ENCODE data around the gene TMEM201.

The TMEM201 gene

GRCh38 chr1:9603766-9604753, 15.3 kb downstream of the TMEM201 start:
- TF ChIP-seq CTCF (IDR thresholded peaks at IDR 0.05; ENCODE audit: extremely low read depth, insufficient read depth, missing control alignments), result no peak
- no peak for DNase-seq (ENCODE audit: low spot score)
- in situ Hi-C loops (cut with MboI; ENCODE audit: low pct_unique_long_range_greater_than_20kb, low sequenced_read_pairs, unreplicated experiment), result no loop called here

- no peak for TF ChIP-seq CTCF (IDR thresholded peaks at IDR 0.05; ENCODE audit: extremely low read depth, insufficient read depth, missing control alignments)
- in situ Hi-C loops (cut with MboI; ENCODE audit: low pct_unique_long_range_greater_than_20kb, low sequenced_read_pairs, unreplicated experiment), result no loop called here
- no peak for DNase-seq (ENCODE audit: low spot score)
Measured at GRCh38 chr1:9604836-9605235, 16.1 kb downstream of the TMEM201 start.

- in situ Hi-C loops (cut with MboI; ENCODE audit: low pct_unique_long_range_greater_than_20kb, low sequenced_read_pairs, unreplicated experiment), result no loop called here
- DNase-seq (ENCODE audit: low spot score), result no peak
- TF ChIP-seq CTCF (IDR thresholded peaks at IDR 0.05; ENCODE audit: extremely low read depth, insufficient read depth, missing control alignments), result no peak
Measured at GRCh38 chr1:9605946-9606455, 17.3 kb downstream of the TMEM201 start.

- DNase-seq (ENCODE audit: low spot score), result no peak
- in situ Hi-C loops (cut with MboI; ENCODE audit: low pct_unique_long_range_greater_than_20kb, low sequenced_read_pairs, unreplicated experiment), result no loop called here
- TF ChIP-seq CTCF (IDR thresholded peaks at IDR 0.05; ENCODE audit: extremely low read depth, insufficient read depth, missing control alignments), result no peak
Measured at GRCh38 chr1:9606458-9606857, 17.7 kb downstream of the TMEM201 start.

- no peak for TF ChIP-seq CTCF (IDR thresholded peaks at IDR 0.05; ENCODE audit: extremely low read depth, insufficient read depth, missing control alignments)
- in situ Hi-C loops (cut with MboI; ENCODE audit: low pct_unique_long_range_greater_than_20kb, low sequenced_read_pairs, unreplicated experiment), result no loop called here
- DNase-seq (ENCODE audit: low spot score), result no peak
Measured at GRCh38 chr1:9606948-9607347, 18.2 kb downstream of the TMEM201 start.

- TF ChIP-seq CTCF (IDR thresholded peaks at IDR 0.05; ENCODE audit: extremely low read depth, insufficient read depth, missing control alignments), result no peak
- in situ Hi-C loops (cut with MboI; ENCODE audit: low pct_unique_long_range_greater_than_20kb, low sequenced_read_pairs, unreplicated experiment), result no loop called here
Measured at GRCh38 chr1:9607352-9607751, 18.6 kb downstream of the TMEM201 start.

More at GRCh38 chr1:9607352-9607751, 18.6 kb downstream of the TMEM201 start:
- no peak for DNase-seq (ENCODE audit: low spot score)
